Posterior cingulate gyrus (tissue), 11 donors: ENCODE measurements around the gene PROM2.
"Not testable (repeated sequence)": the region's sequence is repeated elsewhere in the genome, so short reads cannot be mapped to it uniquely, and the experiment has no call there.

ENCODE experiments used
- DNase-seq, 10 donors: peaks; one replicate each; pipeline versions ENCODE4 v3.0.0 to v3.0.0-alpha.2; 2020 to 2021; ENCODE audit warnings: mixed read lengths in 3 of 10
- intact Hi-C: fragments of 100-400 bp; cut with DNase I; formaldehyde crosslinking; loops from one replicate; pipeline ENCODE4 v1.15.1; 2023

The PROM2 gene

GRCh38 chr2:95274291-95275150 is at the start of gene PROM2:
Gene PROM2 (plus strand): TSS chr2:95274449. CDS start chr2:95274586, 137 bp downstream.
- intact Hi-C loops: no loop called here
- peak in 6 of 10 donors; percentile 4 to 78 (median 38) for DNase-seq

GRCh38 chr2:95225658-95226057 is 48.6 kb upstream of the PROM2 start:
- DNase-seq: no peak
- intact Hi-C loops: no loop called here

- peak in 9 of 10 donors; percentile 32 to 95 (median 78) for DNase-seq
- intact Hi-C loops: loop anchor here (1.0 kb wide), 1 partner anchor 84 kb away; no protein-coding TSS in a partner anchor
Measured at GRCh38 chr2:95231723-95232122, 42.5 kb upstream of the PROM2 start.

- intact Hi-C loops: no loop called here
- DNase-seq: no peak
Measured at GRCh38 chr2:95232232-95232631, 42.0 kb upstream of the PROM2 start.

- DNase-seq: no peak
- intact Hi-C loops: no loop called here
Measured at GRCh38 chr2:95234286-95234785, 39.9 kb upstream of the PROM2 start.

- intact Hi-C loops: no loop called here
- no peak for DNase-seq
Measured at GRCh38 chr2:95234816-95235215, 39.4 kb upstream of the PROM2 start.

GRCh38 chr2:95238131-95238530 is 36.1 kb upstream of the PROM2 start:
- intact Hi-C loops: no loop called here
- no peak for DNase-seq

GRCh38 chr2:95240091-95240490 is 34.2 kb upstream of the PROM2 start:
- intact Hi-C loops: no loop called here
- DNase-seq: no peak

- intact Hi-C loops: no loop called here
Measured at GRCh38 chr2:95240556-95240955, 33.7 kb upstream of the PROM2 start.

GRCh38 chr2:95242084-95242483 is 32.2 kb upstream of the PROM2 start:
- DNase-seq, intact Hi-C loops: not testable (repeated sequence)

More at GRCh38 chr2:95240556-95240955, 33.7 kb upstream of the PROM2 start:
- DNase-seq: no peak

- intact Hi-C loops: no loop called here
- DNase-seq: no peak
Measured at GRCh38 chr2:95258271-95258670, 16.0 kb upstream of the PROM2 start.

- peak in 3 of 10 donors; percentile 24 to 74 (median 28) for DNase-seq
Measured at GRCh38 chr2:95260028-95261023, 13.9 kb upstream of the PROM2 start.

GRCh38 chr2:95261602-95262001 is 12.6 kb upstream of the PROM2 start:
- peak in 1 of 10 donors; percentile 40 for DNase-seq
- intact Hi-C loops: no loop called here

More at GRCh38 chr2:95260028-95261023, 13.9 kb upstream of the PROM2 start:
- intact Hi-C loops: no loop called here

- intact Hi-C loops: no loop called here
Measured at GRCh38 chr2:95262896-95263542, 11.2 kb upstream of the PROM2 start.

GRCh38 chr2:95264624-95265023 is 9.6 kb upstream of the PROM2 start:
- peak in 8 of 10 donors; percentile 44 to 93 (median 66) for DNase-seq

More at GRCh38 chr2:95262896-95263542, 11.2 kb upstream of the PROM2 start:
- DNase-seq: no peak

GRCh38 chr2:95265182-95265581 is 9.1 kb upstream of the PROM2 start:
- intact Hi-C loops: loop anchor here (2.0 kb wide), 1 partner anchor 50 kb away; no protein-coding TSS in a partner anchor
- DNase-seq: peak in 3 of 10 donors; percentile 3 to 67 (median 61)

More at GRCh38 chr2:95264624-95265023, 9.6 kb upstream of the PROM2 start:
- intact Hi-C loops: loop anchor here (2.0 kb wide), 1 partner anchor 50 kb away; no protein-coding TSS in a partner anchor

GRCh38 chr2:95266781-95267430 is 7.3 kb upstream of the PROM2 start:
- intact Hi-C loops: no loop called here
- peak in 3 of 10 donors; percentile 4 to 60 (median 4) for DNase-seq

GRCh38 chr2:95267458-95268210 is 6.6 kb upstream of the PROM2 start:
- peak in 1 of 10 donors; percentile 55 for DNase-seq
- intact Hi-C loops: no loop called here
